Measurements from ENCODE around the gene CPNE7. TPM values are rescaled to one million over a fixed set of nuclear protein-coding genes. Genes with fewer than 3 reads are reported as not detected.

Gene CPNE7
- total and polyA plus RNA-seq, 2 of the 8 experiments (the other 6 are each of a cell fraction or from before 2014, with no cell fraction given) = 10.0 to 23.7 TPM

GRCh38 chr16:89567656-89568594 is 7.6 kb upstream of the CPNE7 start:
- Histone ChIP-seq H3K18ac (ENCODE audit: extremely low read depth, low read length) (no peak overlapping the region), H2AFZ (ENCODE audit: low read length) (no peak overlapping the region), H3K14ac (ENCODE audit: insufficient read length) (no peak overlapping the region), H3K4ac (replicated peaks; ENCODE audit: insufficient read length, low read depth, low read length) (no peak overlapping the region), H2BK12ac (ENCODE audit: low read depth, low read length) (no peak overlapping the region), H3K9me3 (ENCODE audit: insufficient read depth in 2 of 2, low read depth in 1 of 2, low read length in 1 of 2) (no peaks in the 10 kb centered on the region), H4K20me1 (replicated peaks in 1 of 2; ENCODE audit: control insufficient read depth in 1 of 2, insufficient read depth in 2 of 2, low read length in 2 of 2) (peaks cover 12 to 20% of the 10 kb centered on the region in 2 experiments), H2BK5ac (ENCODE audit: low read depth, low read length) (no peak overlapping the region), H3K4me3 (ENCODE audit: extremely low read depth in 1 of 4, insufficient read depth in 2 of 4, low read depth in 3 of 4, low read length in 4 of 4) (no peak overlapping the region), H4K8ac (ENCODE audit: extremely low read depth, insufficient read depth, low read length) (no peak overlapping the region; the same call in 1 of the 2 replicates), H3K27me3 (replicated peaks in 1 of 4; ENCODE audit: control insufficient read depth in 3 of 4, extremely low read depth in 1 of 4, insufficient read depth in 3 of 4, low read length in 3 of 4) (peaks cover 0 to 5% (median 1%) of the 10 kb centered on the region in 4 experiments; a peak in 2 of 7 replicates), H2AK5ac (ENCODE audit: low read depth, low read length) (no peak overlapping the region), H3K4me2 (ENCODE audit: insufficient read depth in 1 of 2, low read depth in 2 of 2, low read length in 2 of 2) (no peak overlapping the region), H4K5ac (ENCODE audit: insufficient read length, low read depth, low read length) (no peak overlapping the region), H3K36me3 (ENCODE audit: control insufficient read depth in 2 of 4, insufficient read depth in 4 of 4, low read length in 3 of 4) (peaks cover 12 to 18% (median 14%) of the 10 kb centered on the region in 4 experiments), H3K56ac (replicated peaks; ENCODE audit: insufficient read length, low read depth, low read length) (no peak overlapping the region), H3K27ac (ENCODE audit: low read depth, low read length) (no peak overlapping the region), H2BK120ac (replicated peaks; ENCODE audit: low read depth, low read length) (no peak overlapping the region), H3K9ac (replicated peaks in 1 of 4; ENCODE audit: extremely low read depth in 1 of 4, low read depth in 3 of 4, low read length in 3 of 4) (no peak overlapping the region), H3K4me1 (replicated peaks in 1 of 4; ENCODE audit: control insufficient read depth in 3 of 4, insufficient read depth in 4 of 4, low read length in 3 of 4) (peaks cover 4 to 20% (median 7%) of the 10 kb centered on the region in 4 experiments), H2BK20ac (ENCODE audit: low read length) (no peak overlapping the region), H3K23ac (ENCODE audit: insufficient read length) (no peak overlapping the region), H3K79me1 (ENCODE audit: low read depth, low read length) (no peaks in the 10 kb centered on the region; the same call in 1 of the 2 replicates), H3K23me2 (ENCODE audit: low read depth, low read length) (peaks cover 11% of the 10 kb centered on the region), H4K91ac (replicated peaks; ENCODE audit: insufficient read length, low read length) (no peak overlapping the region), H2BK15ac (ENCODE audit: low read length) (no peak overlapping the region), H3K79me2 (ENCODE audit: control insufficient read depth in 1 of 2, insufficient read depth in 2 of 2, low read length in 2 of 2) (peaks cover 0 to 9% of the 10 kb centered on the region in 2 experiments; a peak in 2 of 4 replicates)
- ChIA-PET CTCF (ENCODE audit: partially characterized antibody) (interaction anchor here (0.7 to 0.9 kb wide), 2 partner anchors 32 to 203 kb away, joined by 3 to 5 read pairs; no protein-coding TSS in a partner anchor), POLR2A (ENCODE audit: partially characterized antibody) (interaction anchor here (0.7 to 1.6 kb wide), 2 partner anchors 11 to 27 kb away, joined by 3 to 4 read pairs; no protein-coding TSS in a partner anchor)
- 88% methylated on average over 30 of the region's 30 CpGs; no CpG with 5 or more reads in 1 of the 2 experiments for WGBS, 2 experiments (ENCODE audit: extremely low coverage in 1 of 2, insufficient coverage in 1 of 2, insufficient read length in 1 of 2, insufficient replicate concordance in 2 of 2, low coverage in 1 of 2, low lambda C conversion rate in 2 of 2, missing lambda C conversion rate in 1 of 2)
- FAIRE-seq (no peak), DNase-seq (ENCODE audit: low read depth in 1 of 2, low spot score in 2 of 2) (no peak)
- no peak for TF ChIP-seq POLR2AphosphoS5 (IDR thresholded peaks at IDR 0.05; ENCODE audit: low read depth, low read length)
- TF ChIP-seq SIX5 (IDR thresholded peaks at IDR 0.05; ENCODE audit: low read depth, low read length) = no peak
- no peak for TF ChIP-seq HDAC6 (IDR thresholded peaks at IDR 0.05; ENCODE audit: low read depth, low read length)
- TF ChIP-seq KDM1A (IDR thresholded peaks at IDR 0.05; ENCODE audit: borderline replicate concordance, low read length) = no peak
- TF ChIP-seq EP300 (IDR thresholded peaks at IDR 0.05; ENCODE audit: borderline replicate concordance in 1 of 2, low read depth in 2 of 2, low read length in 2 of 2) = no peak
- no peak for TF ChIP-seq RBBP5 (IDR thresholded peaks at IDR 0.05; ENCODE audit: borderline replicate concordance, low read depth, low read length)
- TF ChIP-seq GTF2F1 (IDR thresholded peaks at IDR 0.05; ENCODE audit: borderline replicate concordance, low read depth, low read length) = no peak
- TF ChIP-seq ATF3 (IDR thresholded peaks at IDR 0.05; ENCODE audit: insufficient read depth, low read depth, low read length) = no peak
- no peak for TF ChIP-seq CREB1 (IDR thresholded peaks at IDR 0.05)
- no peak for TF ChIP-seq BACH1 (IDR thresholded peaks at IDR 0.05; ENCODE audit: low read length)
- TF ChIP-seq MAX (IDR thresholded peaks at IDR 0.05) = no peak

Data from H1 (cell line).